ENCODE data around the gene SPHKAP.

SPHKAP gene

GRCh38 chr2:228039752-228040534 is 141.5 kb downstream of the SPHKAP start:
- TF ChIP-seq CTCF (IDR thresholded peaks at IDR 0.05) = peak; percentile 26
- no peak for DNase-seq (ENCODE audit: low spot score)
- Histone ChIP-seq H3K27ac (no peak overlapping the region), H3K4me3 (no peak overlapping the region)

GRCh38 chr2:228038967-228039366 is 142.5 kb downstream of the SPHKAP start:
- Histone ChIP-seq H3K4me3 (no peak overlapping the region), H3K27ac (no peak overlapping the region)
- TF ChIP-seq CTCF (IDR thresholded peaks at IDR 0.05) = no peak
- DNase-seq (ENCODE audit: low spot score) = no peak

- Histone ChIP-seq H3K27ac (no peak overlapping the region), H3K4me3 (no peak overlapping the region)
- no peak for DNase-seq (ENCODE audit: low spot score)
- no peak for TF ChIP-seq CTCF (IDR thresholded peaks at IDR 0.05)
Measured at GRCh38 chr2:228037915-228038314, 143.6 kb downstream of the SPHKAP start.

GRCh38 chr2:228023619-228024018 is 157.9 kb downstream of the SPHKAP start:
- DNase-seq (ENCODE audit: low spot score) = no peak
- Histone ChIP-seq H3K27ac (no peak overlapping the region), H3K4me3 (no peak overlapping the region)
- no peak for TF ChIP-seq CTCF (IDR thresholded peaks at IDR 0.05)

- no peak for TF ChIP-seq CTCF (IDR thresholded peaks at IDR 0.05)
- DNase-seq (ENCODE audit: low spot score) = no peak
- H3K27ac ChIP-seq = no peak overlapping the region
- H3K4me3 ChIP-seq = no peak overlapping the region
Measured at GRCh38 chr2:228018311-228018710, 163.2 kb downstream of the SPHKAP start.

- Histone ChIP-seq H3K4me3 (no peak overlapping the region), H3K27ac (no peak overlapping the region)
- no peak for DNase-seq (ENCODE audit: low spot score)
- no peak for TF ChIP-seq CTCF (IDR thresholded peaks at IDR 0.05)
Measured at GRCh38 chr2:228017784-228018183, 163.7 kb downstream of the SPHKAP start.

- DNase-seq (ENCODE audit: low spot score) = no peak
- no peak for TF ChIP-seq CTCF (IDR thresholded peaks at IDR 0.05)
- no peak overlapping the region for H3K27ac ChIP-seq
- H3K4me3 ChIP-seq = no peak overlapping the region
Measured at GRCh38 chr2:228016402-228016801, 165.1 kb downstream of the SPHKAP start.

All from coronary artery (tissue), 2 donors.